HG03439 (cell line): ENCODE results near the gene ST3GAL4.

Experiments
- ATAC-seq: cut with Tn5 transposase; IDR thresholded peaks from one replicate; pipeline ENCODE4 v1.9.1; 2021; ENCODE audit warnings: mild to moderate bottlenecking, moderate library complexity; ENCODE audit not compliant: unreplicated experiment

ST3GAL4 gene

GRCh38 chr11:126328938-126329643 lies 26.4 kb upstream of the ST3GAL4 start:
- ATAC-seq, result no peak

GRCh38 chr11:126329644-126330211 lies 25.8 kb upstream of the ST3GAL4 start:
- no peak for ATAC-seq

GRCh38 chr11:126331286-126331685 lies 24.2 kb upstream of the ST3GAL4 start:
- no peak for ATAC-seq

- no peak for ATAC-seq
Measured at GRCh38 chr11:126332221-126332711, 23.2 kb upstream of the ST3GAL4 start.

GRCh38 chr11:126333142-126333541 lies 22.3 kb upstream of the ST3GAL4 start:
- ATAC-seq, result no peak

GRCh38 chr11:126334659-126335462 lies 20.6 kb upstream of the ST3GAL4 start:
- ATAC-seq, result no peak

- ATAC-seq, result no peak
Measured at GRCh38 chr11:126335463-126335760, 20.1 kb upstream of the ST3GAL4 start.

GRCh38 chr11:126336138-126336541 lies 19.3 kb upstream of the ST3GAL4 start:
- no peak for ATAC-seq

- ATAC-seq, result no peak
Measured at GRCh38 chr11:126336671-126337101, 18.8 kb upstream of the ST3GAL4 start.

GRCh38 chr11:126337126-126337473 lies 18.4 kb upstream of the ST3GAL4 start:
- ATAC-seq, result no peak

GRCh38 chr11:126337474-126338241 lies 17.8 kb upstream of the ST3GAL4 start:
- ATAC-seq, result no peak

- no peak for ATAC-seq
Measured at GRCh38 chr11:126338346-126339055, 17.0 kb upstream of the ST3GAL4 start.

- ATAC-seq, result no peak
Measured at GRCh38 chr11:126339073-126339862, 16.2 kb upstream of the ST3GAL4 start.

- ATAC-seq, result no peak
Measured at GRCh38 chr11:126339863-126340434, 15.5 kb upstream of the ST3GAL4 start.

GRCh38 chr11:126340960-126341606 lies 14.4 kb upstream of the ST3GAL4 start:
- no peak for ATAC-seq

GRCh38 chr11:126341760-126342161 lies 13.7 kb upstream of the ST3GAL4 start:
- no peak for ATAC-seq

- ATAC-seq, result no peak
Measured at GRCh38 chr11:126343051-126343450, 12.4 kb upstream of the ST3GAL4 start.

- no peak for ATAC-seq
Measured at GRCh38 chr11:126344141-126345080, 11.1 kb upstream of the ST3GAL4 start.
